CD14-positive monocyte (primary cell): ENCODE measurements around the gene CACNA1H. TPM values are rescaled to one million over a fixed set of nuclear protein-coding genes. Genes with fewer than 3 reads are reported as not detected.

Experiments
- DNase-seq, 3 donors: peaks; one replicate each; pipeline ENCODE4 v3.0.0-alpha.2; 2011 to 2022
- H2AFZ ChIP-seq: 2 replicates; pipeline ENCODE4 v1.6.0; 2012; ENCODE audit warnings: mild to moderate bottlenecking, low read depth, low read length, inconsistent platforms; ENCODE audit not compliant: insufficient read depth, poor library complexity, severe bottlenecking
- H3K27ac ChIP-seq, 2 donors: 1 replicate in 1 of 2; 2 replicates in 1 of 2; pipeline ENCODE4 v1.5.1; 2012 to 2013; ENCODE audit warnings: low read length in 2 of 2, control low read depth in 1 of 2, inconsistent platforms in 1 of 2, low read depth in 1 of 2, mild to moderate bottlenecking in 1 of 2
- H3K27me3 ChIP-seq, 2 donors: one replicate each; pipeline versions ENCODE4 v1.6.0 to v1.6.1; 2011 to 2013; ENCODE audit warnings: low read length in 2 of 2; ENCODE audit not compliant: control insufficient read depth in 2 of 2, insufficient read depth in 2 of 2
- H3K36me3 ChIP-seq, 2 donors: replicated peaks in 1 of 2; 1 replicate in 1 of 2; 2 replicates in 1 of 2; pipeline versions ENCODE4 v1.5.1 to v1.6.1; 2012 to 2013; ENCODE audit warnings: low read length in 2 of 2, control low read depth in 1 of 2, inconsistent platforms in 1 of 2, mild to moderate bottlenecking in 1 of 2; ENCODE audit not compliant: insufficient read depth in 2 of 2, control insufficient read depth in 1 of 2
- H3K4me1 ChIP-seq, 2 donors: 1 replicate in 1 of 2; 2 replicates in 1 of 2; pipeline versions ENCODE4 v1.5.1 to v1.6.1; 2012 to 2013; ENCODE audit warnings: low read length in 2 of 2, control low read depth in 1 of 2, inconsistent platforms in 1 of 2, mild to moderate bottlenecking in 1 of 2, moderate library complexity in 1 of 2; ENCODE audit not compliant: insufficient read depth in 2 of 2, control insufficient read depth in 1 of 2
- H3K4me2 ChIP-seq: replicated peaks from 2 replicates; pipeline ENCODE3; 2012; ENCODE audit warnings: low read length, moderate library complexity, mild to moderate bottlenecking; ENCODE audit not compliant: poor library complexity, severe bottlenecking; ENCODE audit errors: extremely low read depth
- H3K4me3 ChIP-seq, 3 experiments: fragments of 200-600 bp in 1 of 3; sonication (generic) in 1 of 3; replicated peaks in 1 of 3; 1 replicate in 2 of 3; 2 replicates in 1 of 3; pipeline ENCODE4 v1.5.1; 2011 to 2013; ENCODE audit warnings: low read length in 3 of 3, mild to moderate bottlenecking in 3 of 3, control low read depth in 2 of 3, low read depth in 2 of 3, inconsistent platforms in 1 of 3, moderate library complexity in 1 of 3
- H3K79me2 ChIP-seq: 2 replicates; pipeline ENCODE4 v1.6.0; 2012; ENCODE audit warnings: mild to moderate bottlenecking, control low read depth, inconsistent platforms, low read length, moderate library complexity; ENCODE audit not compliant: insufficient read depth
- H3K9ac ChIP-seq: 2 replicates; pipeline ENCODE4 v1.6.0; 2017; ENCODE audit warnings: low read length, mild to moderate bottlenecking; ENCODE audit not compliant: insufficient read depth, poor library complexity, severe bottlenecking
- H3K9me3 ChIP-seq, 2 donors: replicated peaks in 1 of 2; 1 replicate in 1 of 2; 2 replicates in 1 of 2; pipeline versions ENCODE4 v1.5.1 to v1.6.1; 2012 to 2013; ENCODE audit warnings: low read length in 2 of 2, control low read depth in 1 of 2; ENCODE audit not compliant: control insufficient read depth in 1 of 2, insufficient read depth in 1 of 2
- H4K20me1 ChIP-seq: 2 replicates; pipeline ENCODE4 v1.6.0; 2012; ENCODE audit warnings: mild to moderate bottlenecking, low read length, control low read depth, moderate library complexity; ENCODE audit not compliant: insufficient read depth
- H3K27ac Mint-ChIP-seq, 7 donors: one replicate each; pipeline ENCODE4 v1.8.0; 2020; ENCODE audit warnings: mild to moderate bottlenecking in 7 of 7, mixed read lengths in 7 of 7, moderate library complexity in 6 of 7, inconsistent platforms in 2 of 7
- H3K27me3 Mint-ChIP-seq, 3 donors: one replicate each; pipeline ENCODE4 v1.8.0; 2021 to 2022; ENCODE audit warnings: low read depth in 3 of 3, mild to moderate bottlenecking in 3 of 3, mixed read lengths in 3 of 3, moderate library complexity in 3 of 3, inconsistent platforms in 1 of 3
- H3K36me3 Mint-ChIP-seq, 2 donors: one replicate each; pipeline ENCODE4 v1.8.0; 2020; ENCODE audit warnings: mixed read lengths in 2 of 2, inconsistent platforms in 1 of 2, mild to moderate bottlenecking in 1 of 2
- H3K4me1 Mint-ChIP-seq: one replicate; pipeline ENCODE4 v1.8.0; 2020; ENCODE audit warnings: mild to moderate bottlenecking, mixed read lengths
- H3K4me3 Mint-ChIP-seq, 2 donors: one replicate each; pipeline ENCODE4 v1.8.0; 2020; ENCODE audit warnings: mild to moderate bottlenecking in 2 of 2, mixed read lengths in 2 of 2, moderate library complexity in 1 of 2
- H3K9me3 Mint-ChIP-seq, 7 donors: one replicate each; pipeline ENCODE4 v1.8.0; 2020 to 2022; ENCODE audit warnings: mixed read lengths in 7 of 7, mild to moderate bottlenecking in 6 of 7, moderate library complexity in 6 of 7, inconsistent platforms in 2 of 7
- CTCF ChIP-seq: fragments of 200-600 bp; IDR thresholded peaks from one replicate; pipeline ENCODE4 v1.8.0; 2022; ENCODE audit warnings: antibody characterized with exemption, mild to moderate bottlenecking
- WGBS: methylation state at CpG from one replicate; pipeline ENCODE4 v1.1.5; 2013; ENCODE audit warnings: missing lambda C conversion rate; ENCODE audit not compliant: insufficient coverage; 5-methylcytosine and 5-hydroxymethylcytosine counted together
- intact Hi-C, 2 donors: fragments of 100-400 bp; cut with micrococcal nuclease; formaldehyde crosslinking; loops; one replicate each; pipeline versions ENCODE4 v1.15.0 to v1.15.1; 2023
- polyA plus RNA-seq, 3 donors: library from polyadenylated mRNA; depleted of rRNA in 1 of 3; unstranded in 2 of 3; stranded (reverse) in 1 of 3; fragments of 300-500 nt in 2 of 3; fragments of >200 nt in 1 of 3; fragmentation: Illumina TruSeq in 2 of 3; gene quantifications; 1 replicate in 2 of 3; 2 replicates in 1 of 3; pipeline ENCODE4 v1.2.3, GENCODE V29; 2012 to 2021

The CACNA1H gene
- polyA plus RNA-seq, 3 donors: not detected

- DNase-seq: no peak
- Histone ChIP-seq H3K4me3 (no peak overlapping the region), H3K27me3 (no peaks in the 10 kb centered on the region), H2AFZ (no peak overlapping the region), H3K4me2 (no peak overlapping the region), H3K9ac (no peak overlapping the region), H3K79me2 (no peaks in the 10 kb centered on the region), H3K4me1 (no peaks in the 10 kb centered on the region), H4K20me1 (no peaks in the 10 kb centered on the region), H3K27ac (no peak overlapping the region), H3K9me3 (no peaks in the 10 kb centered on the region), H3K36me3 (no peaks in the 10 kb centered on the region)
- Mint-ChIP-seq H3K9me3 (peaks cover 0 to 13% (median 6%) of the 10 kb centered on the region in 7 donors), H3K4me1 (no peaks in the 10 kb centered on the region), H3K36me3 (no peaks in the 10 kb centered on the region), H3K4me3 (no peak overlapping the region), H3K27ac (no peak overlapping the region), H3K27me3 (peaks cover 7 to 16% (median 14%) of the 10 kb centered on the region in 3 donors)
- WGBS: 82% methylated on average over 11 of the region's 12 CpGs
- intact Hi-C loops: no loop called here
- no peak for TF ChIP-seq CTCF
These were observed 118.4 kb downstream of the CACNA1H start for GRCh38 chr16:1271380-1271723.

Other genes starting within 250 kb of the CACNA1H start
- gene LMF1, start 182.1 kb upstream of the CACNA1H start, polyA plus RNA-seq: 10 to 100 TPM in 2 of 3 donors, 1 to 10 TPM in 1; 5.9 to 14.7 (median 10.6) TPM
- not detected for gene SOX8, start 171.3 kb upstream of the CACNA1H start, polyA plus RNA-seq
- not detected for gene SSTR5, start 80.4 kb upstream of the CACNA1H start, polyA plus RNA-seq
- not detected for gene C1QTNF8, start 56.9 kb upstream of the CACNA1H start, polyA plus RNA-seq
- gene TPSG1, start 72.2 kb downstream of the CACNA1H start, polyA plus RNA-seq: not detected
- not detected for gene TPSB2, start 77.1 kb downstream of the CACNA1H start, polyA plus RNA-seq
- gene TPSAB1, start 87.6 kb downstream of the CACNA1H start, polyA plus RNA-seq: not detected
- gene TPSD1, start 103.0 kb downstream of the CACNA1H start, polyA plus RNA-seq: not detected
- gene UBE2I, start 156.5 kb downstream of the CACNA1H start, polyA plus RNA-seq: 100 to 1,000 TPM in 1 of 3 donors, 10 to 100 TPM in 2; 76.8 to 112 (median 88.8) TPM
- 1 to 10 TPM in 1 of 3 donors, not detected in 2; 1.0 TPM for gene BAIAP3, start 180.5 kb downstream of the CACNA1H start, polyA plus RNA-seq
- gene TSR3, start 198.8 kb downstream of the CACNA1H start, polyA plus RNA-seq: 10 to 100 TPM; 23.2 to 73.1 (median 48.2) TPM
- gene GNPTG, start 198.8 kb downstream of the CACNA1H start, polyA plus RNA-seq: 100 to 1,000 TPM in 1 of 3 donors, 10 to 100 TPM in 2; 74.7 to 130 (median 82.5) TPM